H4 (cell line): ENCODE data around the gene MAN1A2. TPM values are rescaled to one million over a fixed set of nuclear protein-coding genes. Genes with fewer than 3 reads are reported as not detected.

Experiments
- DNase-seq: peaks from one replicate; pipeline ENCODE4 v3.0.0-alpha.2; 2015; ENCODE audit warnings: low spot score
- total RNA-seq: library from RNA; depleted of rRNA; stranded (reverse); fragments of >200 nt; shearing (Covaris generic); gene quantifications from 2 replicates; pipeline ENCODE4 v1.2.3, GENCODE V29; 2014; rRNA removed

MAN1A2 gene
- total RNA-seq, 1 experiment from 2014 or later = 16.0 TPM

GRCh38 chr1:117575586-117576225, 208.5 kb downstream of the MAN1A2 start:
- no peak for DNase-seq

GRCh38 chr1:117576236-117576635, 209.0 kb downstream of the MAN1A2 start:
- no peak for DNase-seq

- no peak for DNase-seq
These were observed 210.1 kb downstream of the MAN1A2 start for GRCh38 chr1:117577191-117577885.

- DNase-seq = no peak
These were observed 211.2 kb downstream of the MAN1A2 start for GRCh38 chr1:117578466-117578865.

Other genes with a start within 250 kb of the MAN1A2 start
- 0.92 and 0.97 TPM in 2 replicates for gene TRIM45, start 245.7 kb upstream of the MAN1A2 start, total RNA-seq
- gene VTCN1, start 156.5 kb upstream of the MAN1A2 start, total RNA-seq = not detected in 2 replicates
- gene TENT5C, start 238.6 kb downstream of the MAN1A2 start, total RNA-seq = 0.76 and 1.1 TPM in 2 replicates